Caco-2 (cell line): ENCODE results near the gene CCDC47. TPM values are rescaled to one million over a fixed set of nuclear protein-coding genes. Genes with fewer than 3 reads are reported as not detected.

Experiments
- BruUV-seq: library from RNA; stranded (reverse); fragments of 400-500 nt; replicated peaks from 2 replicates; lab custom pipeline; 2021; lab: Mats Ljungman, UMichigan
- CTCF ChIA-PET: fragments of 300-600 bp; sonication (Branson Sonifier 250); formaldehyde crosslinking; loops from one replicate; lab custom pipeline; 2022; ENCODE audit warnings: antibody characterized with exemption; lab: Charles Lee
- POLR2A ChIA-PET: fragments of 300-600 bp; sonication (Branson Sonifier 250); formaldehyde crosslinking; loops from one replicate; lab custom pipeline; 2022; ENCODE audit warnings: antibody characterized with exemption; lab: Charles Lee
- DNase-seq, 2 experiments: peaks; one replicate each; pipeline versions ENCODE4 v3.0.0 to v3.0.0-alpha.2; 2020 to 2022
- H3K27me3 ChIP-seq: replicated peaks from 2 replicates; pipeline ENCODE4 v1.6.0; 2011; ENCODE audit warnings: low read length; ENCODE audit not compliant: control insufficient read depth, insufficient read depth
- H3K36me3 ChIP-seq: 2 replicates; pipeline ENCODE4 v1.5.1; 2011; ENCODE audit warnings: low read length; ENCODE audit not compliant: control insufficient read depth, insufficient read depth
- H3K4me1 ChIP-seq: fragments of 250-450 bp; sonication (Bioruptor Pico); 2 replicates; pipeline ENCODE4 v1.5.1; 2020; ENCODE audit warnings: mild to moderate bottlenecking
- H3K4me3 ChIP-seq: 2 replicates; pipeline ENCODE4 v1.5.1; 2011; ENCODE audit warnings: low read depth, mild to moderate bottlenecking, control low read depth, low read length
- H3K9me3 ChIP-seq: fragments of 250-450 bp; sonication (Bioruptor Pico); 2 replicates; pipeline ENCODE4 v1.5.1; 2020; ENCODE audit warnings: mild to moderate bottlenecking, moderate library complexity
- H3K27ac Mint-ChIP-seq: one replicate; pipeline ENCODE4 v1.8.0; 2022; ENCODE audit warnings: mixed read lengths; ENCODE audit not compliant: unreplicated experiment
- H3K27me3 Mint-ChIP-seq: one replicate; pipeline ENCODE4 v1.8.0; 2022; ENCODE audit warnings: mixed read lengths; ENCODE audit not compliant: insufficient read depth, unreplicated experiment
- H3K36me3 Mint-ChIP-seq: one replicate; pipeline ENCODE4 v1.8.0; 2022; ENCODE audit warnings: mild to moderate bottlenecking, mixed read lengths; ENCODE audit not compliant: insufficient read depth, unreplicated experiment
- H3K4me1 Mint-ChIP-seq: one replicate; pipeline ENCODE4 v1.8.0; 2022; ENCODE audit warnings: low read depth, mixed read lengths; ENCODE audit not compliant: unreplicated experiment
- H3K4me3 Mint-ChIP-seq: one replicate; pipeline ENCODE4 v1.8.0; 2022; ENCODE audit warnings: mild to moderate bottlenecking, moderate library complexity, mixed read lengths; ENCODE audit not compliant: unreplicated experiment
- H3K9me3 Mint-ChIP-seq: one replicate; pipeline ENCODE4 v1.8.0; 2022; ENCODE audit warnings: mixed read lengths; ENCODE audit not compliant: unreplicated experiment
- CTCF ChIP-seq, 2 experiments: fragments of 200-600 bp in 1 of 2; IDR thresholded peaks; 1 replicate in 1 of 2; 2 replicates in 1 of 2; pipeline versions ENCODE4 v1.5.1 to v1.8.0; 2011 to 2022; ENCODE audit warnings: antibody characterized with exemption in 1 of 2, control low read depth in 1 of 2, inconsistent platforms in 1 of 2, low read depth in 1 of 2, low read length in 1 of 2, mild to moderate bottlenecking in 1 of 2, moderate library complexity in 1 of 2; ENCODE audit not compliant: insufficient read depth in 1 of 2, severe bottlenecking in 1 of 2, unreplicated experiment in 1 of 2
- intact Hi-C: fragments of 100-400 bp; cut with micrococcal nuclease; formaldehyde crosslinking; loops from one replicate; pipeline ENCODE4 v1.10.0; 2022; ENCODE audit not compliant: unreplicated experiment
- total RNA-seq: library from RNA; stranded (reverse); gene quantifications from 2 replicates; pipeline ENCODE4 v1.2.3, GENCODE V29; 2022

CCDC47 gene
- total RNA-seq, 1 experiment from 2014 or later = 125 TPM

GRCh38 chr17:63707151-63707550, 66.2 kb downstream of the CCDC47 start:
- Mint-ChIP-seq H3K36me3 (peaks cover 8% of the 10 kb centered on the region), H3K4me3 (no peak overlapping the region), H3K27ac (no peak overlapping the region), H3K27me3 (no peaks in the 10 kb centered on the region), H3K4me1 (no peaks in the 10 kb centered on the region), H3K9me3 (no peaks in the 10 kb centered on the region)
- no peaks in the 10 kb centered on the region for H3K4me1 ChIP-seq
- DNase-seq = no peak
- H3K27me3 ChIP-seq = no peaks in the 10 kb centered on the region
- H3K36me3 ChIP-seq = peaks cover 3% of the 10 kb centered on the region; the same call in 1 of the 2 replicates
- no peak for TF ChIP-seq CTCF (IDR thresholded peaks at IDR 0.05; ENCODE audit: insufficient read depth in 1 of 2, low read depth in 1 of 2, low read length in 1 of 2, severe bottlenecking in 1 of 2, unreplicated experiment in 1 of 2)
- POLR2A ChIA-PET = no interaction called here
- no peak overlapping the region for H3K4me3 ChIP-seq
- CTCF ChIA-PET = no interaction called here
- no peaks in the 10 kb centered on the region for H3K9me3 ChIP-seq
- BruUV-seq = no TSS peak
- intact Hi-C loops = no loop called here

GRCh38 chr17:63706336-63707082, 66.9 kb downstream of the CCDC47 start:
- intact Hi-C loops = no loop called here
- Mint-ChIP-seq H3K27me3 (no peaks in the 10 kb centered on the region), H3K36me3 (peaks cover 8% of the 10 kb centered on the region), H3K27ac (no peak overlapping the region), H3K9me3 (no peaks in the 10 kb centered on the region), H3K4me1 (no peaks in the 10 kb centered on the region), H3K4me3 (no peak overlapping the region)
- Histone ChIP-seq H3K36me3 (peaks cover 3% of the 10 kb centered on the region; the same call in 1 of the 2 replicates), H3K27me3 (no peaks in the 10 kb centered on the region), H3K4me3 (no peak overlapping the region), H3K9me3 (no peaks in the 10 kb centered on the region), H3K4me1 (no peaks in the 10 kb centered on the region)
- no peak for DNase-seq
- BruUV-seq = no TSS peak
- no peak for TF ChIP-seq CTCF (IDR thresholded peaks at IDR 0.05; ENCODE audit: insufficient read depth in 1 of 2, low read depth in 1 of 2, low read length in 1 of 2, severe bottlenecking in 1 of 2, unreplicated experiment in 1 of 2)
- ChIA-PET CTCF (no interaction called here), POLR2A (no interaction called here)

GRCh38 chr17:63705657-63706056, 67.7 kb downstream of the CCDC47 start:
- H3K4me1 Mint-ChIP-seq = no peaks in the 10 kb centered on the region
- no peak for DNase-seq
- ChIA-PET POLR2A (no interaction called here), CTCF (no interaction called here)
- H3K9me3 Mint-ChIP-seq = no peaks in the 10 kb centered on the region
- no peaks in the 10 kb centered on the region for H3K27me3 Mint-ChIP-seq
- H3K4me3 Mint-ChIP-seq = no peak overlapping the region
- no TSS peak for BruUV-seq
- Histone ChIP-seq H3K4me3 (no peak overlapping the region), H3K9me3 (no peaks in the 10 kb centered on the region), H3K4me1 (no peaks in the 10 kb centered on the region), H3K36me3 (peaks cover 2% of the 10 kb centered on the region; the same call in 1 of the 2 replicates), H3K27me3 (no peaks in the 10 kb centered on the region)
- H3K36me3 Mint-ChIP-seq = peaks cover 8% of the 10 kb centered on the region
- intact Hi-C loops = no loop called here
- no peak overlapping the region for H3K27ac Mint-ChIP-seq
- no peak for TF ChIP-seq CTCF (IDR thresholded peaks at IDR 0.05; ENCODE audit: insufficient read depth in 1 of 2, low read depth in 1 of 2, low read length in 1 of 2, severe bottlenecking in 1 of 2, unreplicated experiment in 1 of 2)
